Left cardiac atrium (tissue), 4 donors: ENCODE results near the gene SLC25A24. TPM values are rescaled to one million over a fixed set of nuclear protein-coding genes. Genes with fewer than 3 reads are reported as not detected.
"Not testable (repeated sequence)": the region's sequence is repeated elsewhere in the genome, so short reads cannot be mapped to it uniquely, and the experiment has no call there.

Experiments used
- ATAC-seq, 2 donors: fragments of 200-7000 bp; cut with Tn5 transposase; one replicate each; pipeline ENCODE4 v1.9.1; 2020; ENCODE audit warnings: mild to moderate bottlenecking in 2 of 2, moderate library complexity in 2 of 2
- DNase-seq: peaks from one replicate; pipeline ENCODE4 v3.0.0-alpha.2; 2020
- intact Hi-C, 2 donors: fragments of 100-400 bp; cut with DNase I; formaldehyde crosslinking; loops; one replicate each; pipeline versions ENCODE4 v1.14.1 to v1.15.1; 2022 to 2023
- total RNA-seq, 2 donors: library from RNA; stranded (reverse); fragmentation: NEBNext Ultra II Directional; extraction: Animal tissue kit (Norgen Biotek cat#: 25700); gene quantifications; one replicate each; pipeline ENCODE4 v1.2.1, GENCODE V29; 2021
- donor health status: DM: no; HTN: yes; CAD: no.
- donor health status: DM: no; HTN: yes; CAD: no; lungs with severe emphysema.
- donor health status: DM: yes; HTN: yes; CAD: no.
- donor health status: Dilated cardiomyopathy.

The SLC25A24 gene
- total RNA-seq, 2 donors from 2014 or later = 16.5 to 17.7 TPM

- DNase-seq, ATAC-seq, intact Hi-C loops: not testable (repeated sequence)
These were observed 3.4 kb upstream of the SLC25A24 start for GRCh38 chr1:108203582-108203981.

DNA sequence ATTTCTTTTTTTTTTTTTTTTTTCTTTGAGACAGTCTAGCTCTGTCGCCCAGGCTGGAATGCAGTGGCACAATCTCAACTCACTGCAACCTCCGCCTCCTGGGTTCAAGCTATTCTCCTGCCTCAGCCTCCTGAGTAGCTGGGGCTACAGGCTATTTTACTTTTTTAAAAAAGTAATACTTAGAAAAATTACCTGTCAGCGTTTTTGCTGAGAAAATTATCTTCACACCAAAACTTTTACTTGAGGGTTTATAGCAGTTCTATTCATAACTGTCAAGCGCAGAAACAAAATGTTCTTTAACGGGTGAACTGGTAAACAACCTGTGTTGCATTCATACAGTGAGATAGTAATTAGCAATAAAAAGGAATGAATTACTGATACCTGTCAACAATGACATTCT lies 1.5 kb upstream of the SLC25A24 start:
- intact Hi-C loops = no loop called here
- no peak for ATAC-seq
- no peak for DNase-seq

DNA sequence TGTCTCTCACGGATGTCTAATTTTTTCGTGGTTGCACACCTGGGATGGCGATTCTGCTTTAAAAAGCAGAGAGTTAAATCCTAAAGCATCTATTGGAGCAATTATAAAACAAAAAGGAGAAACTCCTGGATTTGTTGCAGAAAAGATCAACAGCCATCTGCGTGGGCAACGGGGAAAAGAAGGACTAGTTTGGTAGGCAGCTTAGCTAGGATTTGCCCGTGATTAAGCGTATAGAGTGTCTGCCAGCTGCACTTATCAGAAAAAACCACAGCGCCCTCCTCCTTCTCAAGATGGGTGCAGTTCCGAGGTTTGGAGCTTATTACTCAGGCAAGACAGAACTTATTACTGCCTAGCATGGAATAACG lies 526 bp upstream of the SLC25A24 start:
- ATAC-seq = peak; percentile 51 to 76
- intact Hi-C loops = no loop called here
- DNase-seq = peak; percentile 24

GRCh38 chr1:108199201-108199691 lies 897 bp downstream of the SLC25A24 start:
- DNase-seq (no peak), ATAC-seq (peak; percentile 24 to 48)
- intact Hi-C loops = no loop called here

- ATAC-seq (no peak), DNase-seq (no peak)
- intact Hi-C loops = no loop called here
These were observed 6.1 kb downstream of the SLC25A24 start for GRCh38 chr1:108194051-108194450.

GRCh38 chr1:108193333-108193732 lies 6.8 kb downstream of the SLC25A24 start:
- no peak for DNase-seq
- intact Hi-C loops = no loop called here
- ATAC-seq = no peak

- ATAC-seq = no peak
- intact Hi-C loops = no loop called here
- no peak for DNase-seq
These were observed 7.6 kb downstream of the SLC25A24 start for GRCh38 chr1:108192581-108192980.

GRCh38 chr1:108190686-108191416 lies 9.3 kb downstream of the SLC25A24 start:
- intact Hi-C loops = no loop called here
- no peak for DNase-seq
- no peak for ATAC-seq

- intact Hi-C loops = no loop called here
- ATAC-seq = no peak
- no peak for DNase-seq
These were observed 10.0 kb downstream of the SLC25A24 start for GRCh38 chr1:108190001-108190634.

GRCh38 chr1:108188801-108189200 lies 11.3 kb downstream of the SLC25A24 start:
- ATAC-seq (no peak), DNase-seq (no peak)
- intact Hi-C loops = no loop called here

DNA sequence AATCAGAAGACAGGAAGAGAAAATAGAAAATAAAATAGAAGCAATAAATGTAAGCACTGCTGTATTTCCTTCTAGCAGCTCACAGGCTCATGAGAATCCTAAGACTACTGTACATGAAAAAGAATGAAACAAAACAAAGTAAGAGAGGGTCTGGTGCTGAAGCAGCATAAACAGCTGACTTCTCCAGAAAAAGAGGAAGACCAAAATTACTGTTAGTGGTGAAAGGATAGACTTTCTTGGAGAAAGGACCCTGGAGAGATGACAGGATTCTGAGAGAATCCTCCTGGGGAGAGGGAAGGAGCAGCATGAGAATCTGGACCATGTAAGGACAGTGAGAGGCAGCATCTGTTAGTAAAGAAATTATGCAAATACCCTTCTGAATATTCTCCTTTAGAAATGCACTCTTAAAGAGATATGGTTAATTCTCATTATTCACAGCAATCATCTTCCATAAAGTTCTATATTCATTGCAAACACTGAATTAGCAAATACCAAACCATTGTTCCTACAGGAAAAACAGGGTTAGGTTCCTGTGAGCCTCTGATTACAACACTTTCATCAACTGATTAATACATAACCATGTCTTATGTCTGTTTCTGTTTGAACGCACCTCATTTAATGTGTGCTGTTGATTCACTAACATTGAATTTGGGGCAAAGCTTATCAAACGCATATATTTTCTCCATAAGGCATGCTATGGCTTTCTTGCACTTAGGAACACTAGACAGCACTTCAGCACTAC lies 17.0 kb downstream of the SLC25A24 start:
- ATAC-seq (peak in 1 of 2 donors; percentile 29), DNase-seq (no peak)
- intact Hi-C loops = no loop called here

DNA sequence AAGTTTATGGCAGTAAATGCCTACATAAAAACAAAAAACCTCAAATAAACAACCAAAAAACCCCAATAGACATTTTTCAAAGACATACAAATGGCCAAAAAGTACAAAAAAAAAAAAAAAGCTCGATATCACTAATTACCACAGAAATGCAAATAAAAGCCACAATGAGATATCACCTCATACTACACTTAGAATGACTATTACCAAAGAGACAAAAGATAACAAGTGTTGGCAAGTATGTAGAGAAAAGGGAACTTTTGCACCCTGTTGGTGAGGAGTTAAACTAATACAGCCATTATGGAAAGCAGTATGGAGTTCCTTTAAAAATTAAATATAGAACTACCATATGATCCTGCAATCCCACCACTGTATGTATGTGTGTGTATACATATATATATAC lies 21.1 kb downstream of the SLC25A24 start:
- intact Hi-C loops = no loop called here
- no peak for DNase-seq

DNA sequence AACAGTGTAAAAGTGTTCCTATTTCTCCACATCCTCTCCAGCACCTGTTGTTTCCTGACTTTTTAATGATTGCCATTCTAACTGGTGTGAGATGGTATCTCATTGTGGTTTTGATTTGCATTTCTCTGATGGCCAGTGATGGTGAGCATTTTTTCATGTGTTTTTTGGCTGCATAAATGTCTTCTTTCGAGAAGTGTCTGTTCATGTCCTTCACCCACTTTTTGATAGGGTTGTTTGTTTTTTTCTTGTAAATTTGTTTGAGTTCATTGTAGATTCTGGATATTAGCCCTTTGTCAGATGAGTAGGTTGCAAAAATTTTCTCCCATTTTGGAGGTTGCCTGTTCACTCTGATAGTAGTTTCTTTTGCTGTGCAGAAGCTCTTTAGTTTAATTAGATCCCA lies 37.7 kb downstream of the SLC25A24 start:
- intact Hi-C loops, ATAC-seq, DNase-seq: not testable (repeated sequence)

More for the DNA sequence above, 21.1 kb downstream of the SLC25A24 start:
- ATAC-seq = no peak

DNA sequence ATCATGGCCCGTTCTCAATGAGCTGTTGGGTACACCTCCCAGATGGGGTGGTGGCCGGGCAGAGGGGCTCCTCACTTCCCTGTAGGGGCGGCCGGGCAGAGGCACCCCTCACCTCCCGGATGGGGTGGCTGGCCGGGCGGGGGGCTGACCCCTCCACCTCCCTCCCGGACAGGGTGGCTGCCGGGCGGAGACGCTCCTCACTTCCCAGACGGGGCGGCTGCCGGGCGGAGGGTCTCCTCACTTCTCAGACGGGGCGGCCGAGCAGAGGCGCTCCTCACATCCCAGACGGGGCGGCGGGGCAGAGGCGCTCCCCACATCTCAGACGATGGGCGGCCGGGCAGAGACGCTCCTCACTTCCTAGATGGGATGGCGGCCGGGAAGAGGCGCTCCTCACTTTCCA lies 40.2 kb downstream of the SLC25A24 start:
- intact Hi-C loops, ATAC-seq, DNase-seq: not testable (repeated sequence)

DNA sequence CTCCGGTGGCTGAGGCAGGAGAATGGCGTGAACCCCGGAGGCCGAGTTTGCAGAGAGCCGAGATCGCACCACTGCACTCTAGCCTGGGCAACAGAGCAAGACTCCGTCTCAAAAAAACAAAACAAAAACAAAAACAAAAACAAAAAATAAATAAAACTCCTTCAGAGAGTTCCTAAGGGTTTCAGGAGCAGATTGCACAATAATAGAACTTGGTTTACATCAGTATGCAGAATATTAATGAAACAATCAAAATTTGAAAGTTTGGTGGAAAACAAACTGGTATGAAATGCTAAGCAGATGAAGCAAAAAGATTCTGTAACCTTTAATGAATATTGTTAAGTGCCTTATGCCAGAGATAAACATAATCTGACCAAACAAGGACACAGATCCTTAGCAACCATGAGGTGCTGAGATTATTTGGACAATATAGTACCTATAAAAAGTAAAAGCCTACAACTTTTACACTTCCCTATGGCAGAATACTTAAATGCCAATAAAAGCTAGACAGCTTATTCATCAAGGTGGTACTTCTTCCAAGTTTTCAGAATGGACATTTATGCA lies 41.2 kb downstream of the SLC25A24 start:
- intact Hi-C loops = no loop called here
- ATAC-seq = no peak
- no peak for DNase-seq

DNA sequence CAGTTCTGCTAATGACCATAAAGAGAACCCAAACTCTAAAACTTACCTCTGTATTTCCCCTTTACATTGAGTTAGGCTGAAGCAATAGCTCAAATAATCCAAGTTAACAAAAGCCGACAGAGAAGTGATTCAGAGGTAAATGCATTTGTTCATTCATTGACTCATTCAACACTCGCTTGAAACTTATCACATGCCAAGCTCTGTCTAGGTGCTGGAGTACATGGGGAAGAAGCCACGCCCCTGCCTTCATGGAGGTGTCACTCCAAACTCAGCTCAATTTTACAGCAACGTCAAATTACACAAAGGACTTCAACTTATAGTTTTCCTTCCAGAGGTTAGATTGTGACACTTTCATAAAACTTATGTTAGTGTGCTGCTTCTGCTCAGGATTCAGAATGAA lies 45.8 kb downstream of the SLC25A24 start:
- no peak for ATAC-seq
- intact Hi-C loops = no loop called here
- no peak for DNase-seq

DNA sequence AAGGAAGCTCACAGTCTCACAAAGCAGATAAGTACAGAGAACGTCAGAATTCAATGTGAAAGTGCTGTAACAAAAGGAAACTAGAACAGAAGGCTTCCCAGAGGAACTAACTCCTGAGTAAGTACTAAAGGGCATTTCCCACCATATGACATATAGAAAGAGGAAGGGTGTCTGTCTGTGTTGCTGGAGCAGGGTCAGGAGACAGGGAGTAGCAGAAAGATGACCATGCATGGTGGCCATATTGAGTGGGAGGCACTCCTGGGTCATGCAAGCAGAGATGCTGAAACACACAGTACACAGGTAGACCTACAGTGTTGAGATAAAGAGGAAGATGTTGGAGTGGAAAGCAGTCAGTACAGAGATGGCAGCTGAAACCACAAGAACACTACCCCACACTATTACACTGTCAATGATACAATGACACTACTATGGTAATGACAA lies 47.3 kb downstream of the SLC25A24 start:
- intact Hi-C loops = no loop called here
- ATAC-seq = peak in 1 of 2 donors; percentile 59

GRCh38 chr1:108151548-108151947 lies 48.6 kb downstream of the SLC25A24 start:
- DNase-seq = no peak
- intact Hi-C loops = no loop called here
- no peak for ATAC-seq

More for the DNA sequence above, 47.3 kb downstream of the SLC25A24 start:
- no peak for DNase-seq

GRCh38 chr1:108149796-108150467 lies 50.2 kb downstream of the SLC25A24 start:
- intact Hi-C loops = no loop called here
- DNase-seq = no peak
- ATAC-seq = peak in 1 of 2 donors; percentile 24
